ENCODE measurements around the gene MACF1.
"Not testable (repeated sequence)": the region's sequence is repeated elsewhere in the genome, so short reads cannot be mapped to it uniquely, and the experiment has no call there.

MACF1 gene

GRCh38 chr1:39469150-39469549 lies 264.7 kb downstream of the MACF1 start:
- FAIRE-seq (no peak), DNase-seq (ENCODE audit: insufficient read length, low spot score) (no peak)
- no peak for TF ChIP-seq SPI1 (IDR thresholded peaks at IDR 0.05; ENCODE audit: low read depth, low read length)
- TF ChIP-seq TAF1 (IDR thresholded peaks at IDR 0.05; ENCODE audit: low read depth, low read length), result no peak
- TF ChIP-seq POLR2AphosphoS5 (IDR thresholded peaks at IDR 0.05; ENCODE audit: low read depth, low read length), result no peak
- no peak for TF ChIP-seq PAX5 (IDR thresholded peaks at IDR 0.05; ENCODE audit: insufficient read depth, low read length, severe bottlenecking)
- TF ChIP-seq POLR2A (IDR thresholded peaks at IDR 0.05; ENCODE audit: low read depth, low read length), result no peak
- no peak for TF ChIP-seq POU2F2 (IDR thresholded peaks at IDR 0.05; ENCODE audit: low read depth, low read length)

DNA sequence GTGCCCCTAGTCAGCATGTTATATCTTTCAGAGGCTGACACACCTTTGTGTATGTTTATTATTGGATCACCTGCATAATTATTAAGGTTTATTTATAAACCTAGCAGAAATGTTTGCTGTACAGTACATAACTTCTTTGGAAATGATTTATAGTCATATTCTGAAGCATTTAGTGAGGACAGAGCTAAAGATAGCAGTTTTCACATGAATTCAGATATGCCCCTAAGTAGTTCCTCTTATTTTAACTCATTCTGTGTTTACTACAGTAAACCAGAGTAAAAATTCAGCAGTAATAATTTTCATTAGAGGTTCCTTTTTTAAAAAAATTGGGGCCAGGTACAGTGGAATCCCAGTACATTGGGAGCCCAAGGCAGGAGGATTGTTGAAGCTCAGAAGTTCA lies 265.5 kb downstream of the MACF1 start:
- FAIRE-seq (no peak), DNase-seq (ENCODE audit: insufficient read length, low spot score) (no peak)
- TF ChIP-seq POU2F2 (IDR thresholded peaks at IDR 0.05; ENCODE audit: low read depth, low read length) (no peak), TAF1 (IDR thresholded peaks at IDR 0.05; ENCODE audit: low read depth, low read length) (no peak), SPI1 (IDR thresholded peaks at IDR 0.05; ENCODE audit: low read depth, low read length) (no peak), POLR2A (IDR thresholded peaks at IDR 0.05; ENCODE audit: low read depth, low read length) (no peak)

DNA sequence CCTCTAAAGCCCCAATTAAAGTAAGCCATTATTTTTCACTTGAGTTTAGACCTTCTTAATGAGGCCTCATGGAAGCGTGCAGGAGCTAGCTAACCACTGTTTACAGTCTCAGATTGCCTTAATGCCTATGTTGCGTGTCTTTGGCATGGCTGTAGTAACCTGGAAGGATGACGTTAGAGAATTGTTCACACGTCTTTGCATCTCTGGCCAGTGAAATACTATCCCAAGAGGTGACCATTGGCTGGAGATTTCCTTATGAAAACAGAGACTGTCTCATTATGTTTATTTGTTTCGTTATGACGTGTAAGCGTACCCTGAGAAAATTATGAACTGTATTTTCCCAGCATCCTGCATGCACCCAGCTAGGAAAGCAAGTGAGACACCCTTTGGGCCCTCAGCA lies 268.3 kb downstream of the MACF1 start:
- TF ChIP-seq POLR2A (IDR thresholded peaks at IDR 0.05; ENCODE audit: low read depth, low read length) (no peak), TAF1 (IDR thresholded peaks at IDR 0.05; ENCODE audit: low read depth, low read length) (no peak), SPI1 (IDR thresholded peaks at IDR 0.05; ENCODE audit: low read depth, low read length) (no peak), POLR2AphosphoS5 (IDR thresholded peaks at IDR 0.05; ENCODE audit: low read depth, low read length) (no peak), PAX5 (IDR thresholded peaks at IDR 0.05; ENCODE audit: insufficient read depth, low read length, severe bottlenecking) (no peak), POU2F2 (IDR thresholded peaks at IDR 0.05; ENCODE audit: low read depth, low read length) (no peak)
- FAIRE-seq (no peak), DNase-seq (ENCODE audit: insufficient read length, low spot score) (no peak)

- no peak for TF ChIP-seq TAF1 (IDR thresholded peaks at IDR 0.05; ENCODE audit: low read depth, low read length)
- DNase-seq (ENCODE audit: insufficient read length, low spot score) (no peak), FAIRE-seq (no peak)
Measured at GRCh38 chr1:39473324-39473723, 268.8 kb downstream of the MACF1 start.

DNA sequence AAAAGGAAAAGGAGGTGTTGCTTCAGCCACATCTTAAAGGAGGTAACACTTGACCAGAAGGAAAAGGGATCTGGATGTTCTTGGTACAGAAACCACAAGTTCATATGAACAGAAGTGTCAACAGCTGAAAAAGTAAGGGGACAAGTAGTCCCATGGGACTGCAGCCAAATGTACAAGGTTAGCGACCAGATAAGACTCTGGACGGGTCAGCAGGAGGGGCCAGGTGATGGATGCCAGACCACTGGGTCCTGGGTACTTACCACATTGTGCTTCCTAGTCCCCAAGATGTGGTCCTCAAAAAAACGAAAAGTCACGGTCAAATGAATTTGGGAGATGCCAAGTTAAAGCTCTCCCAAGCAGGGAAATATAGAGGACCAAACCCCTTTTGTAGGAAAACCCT lies 270.3 kb downstream of the MACF1 start:
- DNase-seq (ENCODE audit: insufficient read length, low spot score) (no peak), FAIRE-seq (no peak)
- TF ChIP-seq POLR2AphosphoS5 (IDR thresholded peaks at IDR 0.05; ENCODE audit: low read depth, low read length) (no peak), TAF1 (IDR thresholded peaks at IDR 0.05; ENCODE audit: low read depth, low read length) (no peak), SPI1 (IDR thresholded peaks at IDR 0.05; ENCODE audit: low read depth, low read length) (no peak), POU2F2 (IDR thresholded peaks at IDR 0.05; ENCODE audit: low read depth, low read length) (no peak), POLR2A (IDR thresholded peaks at IDR 0.05; ENCODE audit: low read depth, low read length) (no peak), PAX5 (IDR thresholded peaks at IDR 0.05; ENCODE audit: insufficient read depth, low read length, severe bottlenecking) (no peak)

DNA sequence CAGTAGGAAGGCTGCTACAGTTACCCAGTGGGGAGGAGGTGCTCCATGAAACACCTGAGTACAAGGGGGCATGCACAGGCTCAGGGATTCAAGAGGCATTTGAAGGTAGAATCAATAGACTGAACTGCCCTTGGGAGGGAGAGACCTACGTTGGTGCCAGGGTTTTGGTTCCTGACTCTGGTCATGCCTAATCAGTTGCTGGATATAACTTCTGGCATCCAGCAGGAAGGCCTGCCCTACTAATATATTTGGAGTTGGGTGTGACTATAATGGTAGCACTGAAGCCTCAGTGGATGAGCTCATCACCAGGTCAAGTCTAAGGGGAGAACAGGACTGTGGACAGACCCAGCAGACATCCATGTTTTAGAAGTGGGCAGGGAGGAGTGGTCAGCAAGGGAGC lies 271.1 kb downstream of the MACF1 start:
- not testable (repeated sequence) for DNase-seq (ENCODE audit: insufficient read length, low spot score)
- peak; percentile 71 for FAIRE-seq

GRCh38 chr1:39478126-39478915 lies 273.8 kb downstream of the MACF1 start:
- DNase-seq (ENCODE audit: insufficient read length, low spot score) (no peak), FAIRE-seq (no peak)
- no peak for TF ChIP-seq SPI1 (IDR thresholded peaks at IDR 0.05; ENCODE audit: low read depth, low read length)
- TF ChIP-seq POLR2A (IDR thresholded peaks at IDR 0.05; ENCODE audit: low read depth, low read length), result no peak
- no peak for TF ChIP-seq PAX5 (IDR thresholded peaks at IDR 0.05; ENCODE audit: insufficient read depth, low read length, severe bottlenecking)
- no peak for TF ChIP-seq TAF1 (IDR thresholded peaks at IDR 0.05; ENCODE audit: low read depth, low read length)
- no peak for TF ChIP-seq POU2F2 (IDR thresholded peaks at IDR 0.05; ENCODE audit: low read depth, low read length)
- TF ChIP-seq POLR2AphosphoS5 (IDR thresholded peaks at IDR 0.05; ENCODE audit: low read depth, low read length), result no peak

GRCh38 chr1:39481289-39481688 lies 276.8 kb downstream of the MACF1 start:
- no peak for FAIRE-seq
- DNase-seq (ENCODE audit: insufficient read length, low spot score), result no peak

DNA sequence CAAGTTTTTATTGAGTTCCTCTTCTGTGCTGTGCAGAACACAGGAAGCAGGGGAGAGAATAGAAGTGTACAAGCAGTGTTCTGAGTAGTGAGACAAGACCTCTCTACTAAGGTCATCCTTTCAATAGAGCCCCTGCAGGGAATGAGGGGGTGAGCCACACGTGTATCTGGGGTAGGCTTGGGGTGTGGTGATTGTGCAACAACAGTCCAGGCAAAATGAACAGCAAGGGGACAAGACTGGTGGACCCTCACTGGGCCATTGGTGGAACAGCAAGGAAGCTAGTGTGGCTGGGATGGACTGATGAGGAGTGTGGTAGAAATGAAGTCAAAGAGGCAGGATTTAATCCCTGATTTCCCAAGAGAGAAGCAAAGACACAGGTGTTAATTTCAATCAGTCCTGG lies 278.8 kb downstream of the MACF1 start:
- FAIRE-seq, result no peak

More at GRCh38 chr1:39481289-39481688, 276.8 kb downstream of the MACF1 start:
- TF ChIP-seq TAF1 (IDR thresholded peaks at IDR 0.05; ENCODE audit: low read depth, low read length), result no peak
- no peak for TF ChIP-seq POLR2A (IDR thresholded peaks at IDR 0.05; ENCODE audit: low read depth, low read length)
- TF ChIP-seq SPI1 (IDR thresholded peaks at IDR 0.05; ENCODE audit: low read depth, low read length), result no peak
- no peak for TF ChIP-seq POLR2AphosphoS5 (IDR thresholded peaks at IDR 0.05; ENCODE audit: low read depth, low read length)
- TF ChIP-seq POU2F2 (IDR thresholded peaks at IDR 0.05; ENCODE audit: low read depth, low read length), result no peak
- TF ChIP-seq PAX5 (IDR thresholded peaks at IDR 0.05; ENCODE audit: insufficient read depth, low read length, severe bottlenecking), result no peak

GRCh38 chr1:39484564-39484963 lies 280.1 kb downstream of the MACF1 start:
- no peak for DNase-seq (ENCODE audit: insufficient read length, low spot score)
- no peak for TF ChIP-seq PAX5 (IDR thresholded peaks at IDR 0.05; ENCODE audit: insufficient read depth, low read length, severe bottlenecking)
- no peak for TF ChIP-seq POU2F2 (IDR thresholded peaks at IDR 0.05; ENCODE audit: low read depth, low read length)
- TF ChIP-seq POLR2A (IDR thresholded peaks at IDR 0.05; ENCODE audit: low read depth, low read length), result no peak
- TF ChIP-seq TAF1 (IDR thresholded peaks at IDR 0.05; ENCODE audit: low read depth, low read length), result no peak
- TF ChIP-seq POLR2AphosphoS5 (IDR thresholded peaks at IDR 0.05; ENCODE audit: low read depth, low read length), result no peak
- no peak for TF ChIP-seq SPI1 (IDR thresholded peaks at IDR 0.05; ENCODE audit: low read depth, low read length)
- no peak for FAIRE-seq

More for the DNA sequence above, 278.8 kb downstream of the MACF1 start:
- DNase-seq (ENCODE audit: insufficient read length, low spot score), result no peak
- TF ChIP-seq POU2F2 (IDR thresholded peaks at IDR 0.05; ENCODE audit: low read depth, low read length) (no peak), TAF1 (IDR thresholded peaks at IDR 0.05; ENCODE audit: low read depth, low read length) (no peak), PAX5 (IDR thresholded peaks at IDR 0.05; ENCODE audit: insufficient read depth, low read length, severe bottlenecking) (no peak), POLR2AphosphoS5 (IDR thresholded peaks at IDR 0.05; ENCODE audit: low read depth, low read length) (no peak), POLR2A (IDR thresholded peaks at IDR 0.05; ENCODE audit: low read depth, low read length) (no peak), SPI1 (IDR thresholded peaks at IDR 0.05; ENCODE audit: low read depth, low read length) (no peak)

All from GM12891 (cell line).